SK-N-SH (cell line): ENCODE data around the gene TAF1D. TPM values are rescaled to one million over a fixed set of nuclear protein-coding genes. Genes with fewer than 3 reads are reported as not detected.
"Not testable (repeated sequence)": the region's sequence is repeated elsewhere in the genome, so short reads cannot be mapped to it uniquely, and the experiment has no call there.

Experiments used
- CTCF ChIA-PET: fragments of 300-600, 350-600 bp; formaldehyde crosslinking; extraction: SDS; loops from one replicate; lab custom pipeline; 2021; lab: Yijun Ruan, JAX
- POLR2A ChIA-PET: fragments of 350-600 bp; sonication (Branson Sonifier 250); formaldehyde crosslinking; extraction: SDS; loops from one replicate; lab custom pipeline; 2020; ENCODE audit warnings: antibody characterized with exemption, inconsistent platforms; lab: Yijun Ruan, JAX
- DNase-seq: peaks from one replicate; pipeline ENCODE4 v3.0.0; 2012
- H2AFZ ChIP-seq: fragments of 200-600 bp; sonication (generic); 2 replicates; pipeline ENCODE4 v1.8.1; 2016; ENCODE audit warnings: antibody characterized with exemption, mild to moderate bottlenecking, low read depth
- H3F3A ChIP-seq: fragments of 200-600 bp; sonication (generic); replicated peaks from 2 replicates; pipeline ENCODE3; 2016; ENCODE audit warnings: antibody characterized with exemption, mild to moderate bottlenecking; ENCODE audit not compliant: insufficient read depth
- H3K27ac ChIP-seq, 2 experiments: fragments of 200-500 bp in 1 of 2; fragments of 200-600 bp in 1 of 2; sonication (Bioruptor generic) in 1 of 2; sonication (generic), shearing (Covaris generic) in 1 of 2; 2 replicates each; pipeline versions ENCODE4 v1.5.1 to v1.6.1; 2014 to 2016; ENCODE audit warnings: low read depth in 2 of 2, inconsistent platforms in 1 of 2, low read length in 1 of 2, mild to moderate bottlenecking in 1 of 2, mixed read lengths in 1 of 2
- H3K27me3 ChIP-seq: fragments of 200-600 bp; sonication (generic), shearing (Covaris generic); 2 replicates; pipeline ENCODE4 v1.6.1; 2016; ENCODE audit warnings: mixed run types; ENCODE audit not compliant: insufficient read depth
- H3K36me3 ChIP-seq, 2 experiments: fragments of 200-500 bp in 1 of 2; fragments of 200-600 bp in 1 of 2; sonication (Bioruptor generic) in 1 of 2; sonication (generic) in 1 of 2; replicated peaks in 1 of 2; 2 replicates each; pipeline versions ENCODE3 to v1.5.1; 2014 to 2016; ENCODE audit warnings: low read length in 1 of 2, mild to moderate bottlenecking in 1 of 2; ENCODE audit not compliant: insufficient read depth in 2 of 2, control insufficient read depth in 1 of 2
- H3K4me1 ChIP-seq, 2 experiments: fragments of 200-500 bp in 1 of 2; fragments of 200-600 bp in 1 of 2; sonication (Bioruptor generic) in 1 of 2; sonication (generic), shearing (Covaris generic) in 1 of 2; 2 replicates each; pipeline versions ENCODE4 v1.5.1 to v1.6.1; 2014 to 2016; ENCODE audit warnings: low read depth in 1 of 2, low read length in 1 of 2, mixed run types in 1 of 2; ENCODE audit not compliant: insufficient read depth in 2 of 2, control insufficient read depth in 1 of 2
- H3K4me2 ChIP-seq: fragments of 200-600 bp; sonication (generic), shearing (Covaris generic); 2 replicates; pipeline ENCODE4 v1.6.1; 2017; ENCODE audit warnings: mixed run types
- H3K4me3 ChIP-seq, 2 experiments: fragments of 200-500 bp in 1 of 2; fragments of 200-600 bp in 1 of 2; sonication (Bioruptor generic) in 1 of 2; sonication (generic), shearing (Covaris generic) in 1 of 2; 2 replicates each; pipeline versions ENCODE4 v1.5.1 to v1.8.1; 2014 to 2016; ENCODE audit warnings: low read depth in 2 of 2, inconsistent platforms in 1 of 2, low read length in 1 of 2, mild to moderate bottlenecking in 1 of 2, mixed read lengths in 1 of 2, moderate library complexity in 1 of 2
- H3K79me2 ChIP-seq: fragments of 200-600 bp; sonication (generic); 2 replicates; pipeline ENCODE4 v1.8.1; 2017; ENCODE audit warnings: mild to moderate bottlenecking; ENCODE audit not compliant: insufficient read depth
- H3K9ac ChIP-seq: fragments of 200-600 bp; sonication (generic); 2 replicates; pipeline ENCODE4 v1.6.1; 2017; ENCODE audit warnings: mixed run types
- H3K9me2 ChIP-seq: fragments of 200-600 bp; sonication (generic); 2 replicates; pipeline ENCODE4 v1.6.1; 2017; ENCODE audit warnings: mixed run types
- H3K9me3 ChIP-seq: fragments of 200-600 bp; sonication (generic); 2 replicates; pipeline ENCODE4 v1.6.1; 2017; ENCODE audit warnings: mixed run types, mild to moderate bottlenecking, moderate library complexity
- H4K20me1 ChIP-seq: fragments of 200-600 bp; sonication (generic); 2 replicates; pipeline ENCODE4 v1.6.1; 2017; ENCODE audit warnings: mild to moderate bottlenecking, mixed run types; ENCODE audit not compliant: insufficient read depth
- CHD2 ChIP-seq: fragments of 150-350 bp; IDR thresholded peaks from 2 replicates; pipeline ENCODE4 v1.6.1; 2018; ENCODE audit warnings: low read length; ENCODE audit not compliant: partially characterized antibody
- ELF1 ChIP-seq: IDR thresholded peaks from 2 replicates; pipeline ENCODE4 v1.4.0; 2012
- EZH2phosphoT487 ChIP-seq: fragments of 200-600 bp; sonication (generic); IDR thresholded peaks from 2 replicates; pipeline ENCODE4 v1.6.1; 2017; ENCODE audit warnings: low read depth, mixed run types, mild to moderate bottlenecking, antibody characterized with exemption, moderate library complexity, borderline replicate concordance
- FOXJ3 ChIP-seq: sonication (generic); formaldehyde crosslinking; IDR thresholded peaks from 2 replicates; pipeline ENCODE4 v1.5.1; 2020; ENCODE audit warnings: mild to moderate bottlenecking, missing genetic modification reagents
- GABPA ChIP-seq: IDR thresholded peaks from 2 replicates; pipeline ENCODE4 v1.4.0; 2012; ENCODE audit warnings: low read depth, mild to moderate bottlenecking
- GATA2 ChIP-seq: sonication (generic); formaldehyde crosslinking; IDR thresholded peaks from 2 replicates; pipeline ENCODE4 v1.5.0; 2020; ENCODE audit warnings: mild to moderate bottlenecking, missing genetic modification reagents
- PBX3 ChIP-seq: IDR thresholded peaks from 2 replicates; pipeline ENCODE4; 2012
- POLR2AphosphoS5 ChIP-seq: IDR thresholded peaks from 2 replicates; pipeline ENCODE4 v1.6.1; 2012; ENCODE audit warnings: low read depth, low read length
- RAD21 ChIP-seq: IDR thresholded peaks from 2 replicates; pipeline ENCODE4 v1.6.1; 2012; ENCODE audit warnings: mild to moderate bottlenecking, low read length
- USF2 ChIP-seq: fragments of 150-350 bp; IDR thresholded peaks from 2 replicates; pipeline ENCODE4 v1.6.1; 2017; ENCODE audit warnings: antibody characterized with exemption, low read length, low read depth, borderline replicate concordance
- YY1 ChIP-seq: IDR thresholded peaks from 2 replicates; pipeline ENCODE4 v1.4.0; 2012; ENCODE audit warnings: low read depth, mild to moderate bottlenecking
- WGBS: methylation state at CpG from one replicate; pipeline ENCODE4 v1.1.6; 2017; ENCODE audit warnings: low lambda C conversion rate; 5-methylcytosine and 5-hydroxymethylcytosine counted together
- polyA plus RNA-seq, 3 experiments: library from polyadenylated mRNA; depleted of rRNA; stranded (reverse); fragments of >200 nt; gene quantifications; 2 replicates each; pipeline ENCODE4 v1.2.3, GENCODE V29; 2012
- TF ChIP-seq, protein P1 (sequence below): IDR thresholded peaks from 2 replicates; pipeline ENCODE4 v1.6.1; 2012; ENCODE audit warnings: mild to moderate bottlenecking, low read depth, low read length, moderate library complexity

TAF1D gene
- polyA plus RNA-seq, 1 of the 3 experiments (the other 2 are of a cell fraction), result 56.7 TPM

DNA sequence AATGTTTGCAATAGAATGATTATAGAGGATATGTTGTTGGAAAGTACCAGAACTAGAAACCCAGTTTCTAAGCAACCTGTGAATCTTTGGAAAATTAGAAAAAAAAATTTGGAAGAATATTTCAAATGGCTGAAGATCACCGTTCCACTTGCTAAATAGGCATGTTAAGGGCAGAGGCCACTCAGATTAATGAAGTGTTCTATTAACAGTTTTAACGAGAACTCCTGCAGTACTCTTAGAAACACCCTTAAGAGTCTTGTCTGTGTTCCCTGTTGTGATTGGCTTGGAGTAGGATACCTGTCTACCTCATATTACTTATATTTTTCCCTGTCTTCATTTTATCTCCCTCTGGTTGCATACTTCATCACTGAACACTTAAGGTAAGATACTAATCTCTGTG is 4.8 kb upstream of the TAF1D start:
- no peak for DNase-seq
- Histone ChIP-seq H3K36me3 (peaks cover 6% of the 10 kb centered on the region in 2 experiments), H3K4me2 (no peak overlapping the region), H3K4me3 (no peak overlapping the region), H3K4me1 (peaks cover 0 to 2% of the 10 kb centered on the region in 2 experiments; a peak in 1 of 4 replicates), H3K27ac (no peak overlapping the region), H3K9me3 (no peaks in the 10 kb centered on the region), H2AFZ (no peak overlapping the region), H3K79me2 (peaks cover 17% of the 10 kb centered on the region), H3K9me2 (no peaks in the 10 kb centered on the region), H3F3A (peaks cover 4% of the 10 kb centered on the region), H3K27me3 (no peaks in the 10 kb centered on the region), H4K20me1 (no peaks in the 10 kb centered on the region), H3K9ac (no peak overlapping the region)
- WGBS, result 90% methylated on average over 2 of the region's 2 CpGs
- ChIA-PET CTCF (no interaction called here), POLR2A (no interaction called here)
- TF ChIP-seq FOXJ3 (CRISPR knock-in tag) (no peak), USF2 (no peak), GATA2 (CRISPR knock-in tag) (no peak), CHD2 (no peak), RAD21 (no peak), EZH2phosphoT487 (no peak), POLR2AphosphoS5 (no peak), PBX3 (no peak), GABPA (no peak), YY1 (no peak), ELF1 (no peak)
- TF ChIP-seq, protein P1, sequence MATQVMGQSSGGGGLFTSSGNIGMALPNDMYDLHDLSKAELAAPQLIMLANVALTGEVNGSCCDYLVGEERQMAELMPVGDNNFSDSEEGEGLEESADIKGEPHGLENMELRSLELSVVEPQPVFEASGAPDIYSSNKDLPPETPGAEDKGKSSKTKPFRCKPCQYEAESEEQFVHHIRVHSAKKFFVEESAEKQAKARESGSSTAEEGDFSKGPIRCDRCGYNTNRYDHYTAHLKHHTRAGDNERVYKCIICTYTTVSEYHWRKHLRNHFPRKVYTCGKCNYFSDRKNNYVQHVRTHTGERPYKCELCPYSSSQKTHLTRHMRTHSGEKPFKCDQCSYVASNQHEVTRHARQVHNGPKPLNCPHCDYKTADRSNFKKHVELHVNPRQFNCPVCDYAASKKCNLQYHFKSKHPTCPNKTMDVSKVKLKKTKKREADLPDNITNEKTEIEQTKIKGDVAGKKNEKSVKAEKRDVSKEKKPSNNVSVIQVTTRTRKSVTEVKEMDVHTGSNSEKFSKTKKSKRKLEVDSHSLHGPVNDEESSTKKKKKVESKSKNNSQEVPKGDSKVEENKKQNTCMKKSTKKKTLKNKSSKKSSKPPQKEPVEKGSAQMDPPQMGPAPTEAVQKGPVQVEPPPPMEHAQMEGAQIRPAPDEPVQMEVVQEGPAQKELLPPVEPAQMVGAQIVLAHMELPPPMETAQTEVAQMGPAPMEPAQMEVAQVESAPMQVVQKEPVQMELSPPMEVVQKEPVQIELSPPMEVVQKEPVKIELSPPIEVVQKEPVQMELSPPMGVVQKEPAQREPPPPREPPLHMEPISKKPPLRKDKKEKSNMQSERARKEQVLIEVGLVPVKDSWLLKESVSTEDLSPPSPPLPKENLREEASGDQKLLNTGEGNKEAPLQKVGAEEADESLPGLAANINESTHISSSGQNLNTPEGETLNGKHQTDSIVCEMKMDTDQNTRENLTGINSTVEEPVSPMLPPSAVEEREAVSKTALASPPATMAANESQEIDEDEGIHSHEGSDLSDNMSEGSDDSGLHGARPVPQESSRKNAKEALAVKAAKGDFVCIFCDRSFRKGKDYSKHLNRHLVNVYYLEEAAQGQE, result no peak

GRCh38 chr11:93745005-93745755 is 3.9 kb upstream of the TAF1D start:
- H4K20me1 ChIP-seq, CTCF ChIA-PET, H3K36me3 ChIP-seq, H3K9me2 ChIP-seq, POLR2A ChIA-PET, H3K27me3 ChIP-seq, H3K4me2 ChIP-seq, H3F3A ChIP-seq, H3K4me3 ChIP-seq, H2AFZ ChIP-seq, DNase-seq, H3K4me1 ChIP-seq, H3K27ac ChIP-seq, H3K9me3 ChIP-seq, H3K9ac ChIP-seq: not testable (repeated sequence)
- peaks cover 26% of the 10 kb centered on the region for H3K79me2 ChIP-seq
- WGBS, result 77% methylated on average over 12 of the region's 12 CpGs
